ENCODE measurements around the gene LHX3. TPM values are rescaled to one million over a fixed set of nuclear protein-coding genes. Genes with fewer than 3 reads are reported as not detected.

LHX3 gene
- total RNA-seq, 2 experiments from 2014 or later = not detected

DNA sequence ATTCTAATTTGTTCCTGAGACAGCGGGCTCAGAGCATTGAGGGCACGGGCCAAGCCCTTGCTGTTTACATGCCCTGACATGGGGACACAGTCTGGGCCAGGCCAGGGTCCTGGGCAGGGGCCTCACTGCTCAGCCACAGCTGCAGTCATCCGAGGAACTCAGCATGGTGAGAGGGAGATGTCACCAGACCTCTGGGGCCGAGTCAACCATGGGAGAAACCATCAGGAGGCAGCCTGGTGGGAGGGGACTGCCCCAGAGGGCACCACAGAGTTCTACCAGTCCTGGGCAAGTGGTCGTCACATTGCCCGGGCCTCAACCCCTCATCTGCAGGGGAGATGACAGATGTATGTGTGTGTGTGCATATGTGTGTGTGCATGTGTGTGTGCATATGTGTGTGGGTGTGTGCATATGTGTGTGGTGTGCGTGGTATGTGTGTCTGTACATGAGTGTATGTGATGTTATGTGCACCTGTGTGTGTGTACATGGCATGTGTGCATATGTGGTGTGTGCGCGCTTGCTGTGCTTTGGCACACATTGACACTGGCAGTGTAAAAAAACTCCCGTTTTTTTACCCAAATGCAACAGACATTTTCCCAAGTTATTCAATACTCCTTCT, 43.8 kb downstream of the LHX3 start:
- ChIA-PET CTCF (no interaction called here), POLR2A (no interaction called here)
- Mint-ChIP-seq H3K27me3 (peaks cover 2% of the 10 kb centered on the region), H3K27ac (no peak overlapping the region), H3K9me3 (peaks cover 2% of the 10 kb centered on the region), H3K4me3 (no peak overlapping the region), H3K4me1 (no peaks in the 10 kb centered on the region), H3K36me3 (ENCODE audit: low read depth) (no peaks in the 10 kb centered on the region)
- no peak for DNase-seq

DNA sequence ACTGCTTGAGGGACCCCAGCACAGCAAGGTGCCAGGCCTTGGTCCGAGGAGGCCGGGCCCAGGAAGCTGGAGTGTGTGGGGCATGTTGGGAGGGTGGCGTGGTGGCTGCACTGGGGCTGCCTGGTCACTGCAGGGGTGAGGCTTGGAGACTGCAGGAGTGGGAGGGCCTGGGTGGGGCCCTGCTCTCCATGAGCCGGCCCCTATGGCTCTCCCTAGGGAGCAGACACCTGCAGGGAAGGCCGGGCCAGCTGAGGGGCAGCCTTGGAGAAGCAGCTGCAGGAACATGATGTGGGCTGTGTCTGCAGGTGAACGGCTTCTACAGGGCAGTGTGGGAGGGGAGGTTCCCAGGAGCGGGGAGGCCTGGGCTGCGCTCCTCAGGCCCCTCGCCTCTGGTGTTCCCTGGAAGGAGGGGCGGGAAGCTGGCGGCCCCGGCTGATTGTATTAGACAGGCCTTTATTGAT, 44.5 kb downstream of the LHX3 start:
- Mint-ChIP-seq H3K27ac (no peak overlapping the region), H3K27me3 (peaks cover 2% of the 10 kb centered on the region), H3K9me3 (peaks cover 2% of the 10 kb centered on the region), H3K4me1 (no peaks in the 10 kb centered on the region), H3K4me3 (no peak overlapping the region), H3K36me3 (ENCODE audit: low read depth) (no peaks in the 10 kb centered on the region)
- ChIA-PET CTCF (interaction anchor here (0.8 kb wide), 1 partner anchor 123 kb away, joined by 3 read pairs; no protein-coding TSS in a partner anchor), POLR2A (no interaction called here)
- no peak for DNase-seq

DNA sequence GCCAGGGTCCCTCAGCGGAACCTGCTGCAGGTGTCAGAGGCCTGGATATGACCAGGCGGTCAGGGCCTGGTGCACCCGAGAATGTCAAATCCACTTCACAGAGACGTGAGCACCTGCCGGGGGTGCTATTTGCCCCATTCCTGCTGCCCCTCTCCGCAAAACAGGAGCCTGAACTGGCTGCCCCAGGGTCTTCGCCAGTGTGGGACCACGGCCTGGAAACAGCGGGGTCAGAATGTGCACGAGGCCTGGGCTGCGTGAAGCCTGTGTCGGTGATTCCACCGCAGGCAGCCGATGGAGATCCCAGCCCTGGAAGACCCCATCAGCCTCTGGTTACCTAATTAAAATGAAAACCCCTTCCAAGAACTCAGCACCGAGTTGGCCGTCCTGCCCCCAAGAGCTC, 45.1 kb downstream of the LHX3 start:
- no peaks in the 10 kb centered on the region for H3K4me1 Mint-ChIP-seq
- peaks cover 2% of the 10 kb centered on the region for H3K27me3 Mint-ChIP-seq
- no peaks in the 10 kb centered on the region for H3K36me3 Mint-ChIP-seq (ENCODE audit: low read depth)
- ChIA-PET POLR2A (no interaction called here), CTCF (interaction anchor here (0.8 kb wide), 1 partner anchor 124 kb away, joined by 3 read pairs; no protein-coding TSS in a partner anchor)
- H3K4me3 Mint-ChIP-seq = no peak overlapping the region
- no peak overlapping the region for H3K27ac Mint-ChIP-seq
- H3K9me3 Mint-ChIP-seq = peaks cover 2% of the 10 kb centered on the region
- no peak for DNase-seq

DNA sequence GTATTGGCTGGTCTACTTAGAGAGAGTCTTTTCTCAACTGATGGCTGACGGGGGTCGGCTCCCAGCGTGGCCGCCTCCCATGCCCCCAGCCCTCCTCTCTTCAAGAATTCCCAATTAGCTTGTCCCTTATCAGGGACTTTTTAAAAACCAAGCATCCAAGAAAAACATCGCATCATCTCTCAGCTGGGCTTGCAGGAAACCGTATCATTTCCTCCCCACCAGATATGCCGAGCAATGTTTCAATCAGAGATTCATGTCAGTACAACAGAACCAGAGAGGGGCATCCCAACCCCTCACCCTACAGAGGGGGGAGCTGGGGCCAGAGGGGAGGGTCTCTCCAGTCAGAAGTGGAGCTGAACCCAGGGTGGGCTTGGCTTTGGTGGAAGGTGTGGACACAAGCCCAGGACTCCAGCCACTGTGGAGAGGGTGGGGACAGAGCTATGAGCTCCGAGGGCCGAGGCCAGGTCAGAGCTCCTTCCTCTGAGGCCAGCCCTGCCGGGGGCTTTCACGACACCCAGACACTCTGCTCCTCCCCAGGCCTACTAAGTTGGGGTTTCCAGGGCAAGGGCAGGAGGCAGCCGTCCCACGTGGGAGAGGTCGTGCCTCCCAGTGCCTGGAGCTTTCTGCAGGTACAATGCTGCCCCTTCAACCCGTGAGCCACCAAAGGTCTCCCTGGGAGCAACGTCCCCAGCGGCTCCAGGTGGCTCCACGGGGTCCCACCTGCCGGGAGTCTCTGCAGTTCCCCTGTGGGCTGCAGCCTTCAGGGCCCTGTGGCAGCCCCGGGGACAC, 47.3 kb downstream of the LHX3 start:
- Mint-ChIP-seq H3K4me1 (no peaks in the 10 kb centered on the region), H3K27ac (no peak overlapping the region), H3K36me3 (ENCODE audit: low read depth) (no peaks in the 10 kb centered on the region), H3K9me3 (no peaks in the 10 kb centered on the region), H3K27me3 (no peaks in the 10 kb centered on the region), H3K4me3 (no peak overlapping the region)
- CTCF ChIA-PET = no interaction called here
- POLR2A ChIA-PET = no interaction called here
- no peak for DNase-seq

DNA sequence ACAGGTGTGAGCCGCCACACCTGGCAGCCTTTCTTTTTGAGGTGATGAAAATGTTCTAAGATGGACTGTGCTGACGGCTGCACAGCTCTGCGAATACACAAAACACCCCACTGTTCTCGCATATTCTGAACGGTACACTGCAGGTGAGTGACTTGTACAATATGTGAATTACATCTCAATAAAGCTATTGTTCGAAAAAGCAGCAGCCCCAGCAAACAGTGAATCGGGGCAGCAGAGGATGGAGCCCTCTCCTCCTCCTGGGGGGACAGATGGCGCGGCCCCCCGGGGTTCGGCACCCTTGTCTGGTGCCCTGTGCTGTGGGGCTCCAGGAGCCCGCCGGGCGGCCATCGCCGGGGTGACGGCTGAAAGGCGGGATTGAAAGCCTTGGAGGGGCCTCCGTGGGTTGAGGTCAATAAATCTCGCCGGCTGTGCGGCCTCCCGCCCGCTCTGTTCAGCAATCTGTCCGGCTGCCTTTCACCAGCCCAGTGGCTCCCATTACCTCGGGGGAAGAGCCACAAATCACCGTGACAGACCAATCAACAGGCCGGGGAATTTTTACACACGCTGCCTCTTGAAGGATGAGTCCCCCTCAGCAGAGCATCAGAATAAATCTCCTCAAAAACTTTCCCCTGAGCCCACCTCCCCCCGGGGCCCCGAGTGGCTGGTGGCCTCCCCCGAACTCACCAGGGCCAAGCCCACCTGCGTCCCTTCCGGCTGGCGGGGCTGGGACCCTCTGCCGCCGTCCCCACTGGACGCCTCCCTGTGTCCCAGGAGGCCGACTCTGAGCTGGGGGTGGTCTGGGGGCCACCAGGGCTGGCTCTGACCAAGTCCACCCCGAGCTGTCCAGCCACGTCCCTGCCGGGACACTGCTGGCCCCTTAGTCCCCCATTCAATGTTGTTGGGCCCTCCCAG, 48.5 kb downstream of the LHX3 start:
- no peaks in the 10 kb centered on the region for H3K4me1 Mint-ChIP-seq
- ChIA-PET CTCF (no interaction called here), POLR2A (no interaction called here)
- H3K36me3 Mint-ChIP-seq (ENCODE audit: low read depth) = no peaks in the 10 kb centered on the region
- no peak for DNase-seq
- H3K27ac Mint-ChIP-seq = no peak overlapping the region
- no peak overlapping the region for H3K4me3 Mint-ChIP-seq
- H3K9me3 Mint-ChIP-seq = no peaks in the 10 kb centered on the region
- H3K27me3 Mint-ChIP-seq = no peaks in the 10 kb centered on the region

DNA sequence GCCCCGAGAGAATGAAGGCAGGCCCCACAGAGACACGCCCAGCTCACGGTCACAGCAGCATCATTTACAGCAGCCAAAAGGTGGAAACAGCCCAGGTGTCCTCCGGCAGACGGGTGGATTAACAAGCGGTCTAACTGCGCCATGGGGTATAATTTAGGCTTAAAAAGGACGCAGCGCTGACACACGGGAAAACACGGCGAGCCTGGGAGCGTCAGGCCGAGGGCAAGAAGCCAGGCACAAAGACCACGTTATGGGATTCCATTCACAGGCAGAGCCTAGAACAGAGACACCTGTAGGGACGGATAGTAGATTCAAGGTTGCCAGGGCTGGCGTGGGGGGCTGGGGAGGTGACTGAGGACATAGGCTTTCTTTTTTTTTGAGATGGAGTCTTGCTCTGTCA, 49.4 kb downstream of the LHX3 start:
- H3K27me3 Mint-ChIP-seq = no peaks in the 10 kb centered on the region
- H3K36me3 Mint-ChIP-seq (ENCODE audit: low read depth) = no peaks in the 10 kb centered on the region
- no peak overlapping the region for H3K4me3 Mint-ChIP-seq
- H3K4me1 Mint-ChIP-seq = no peaks in the 10 kb centered on the region
- DNase-seq = no peak
- H3K9me3 Mint-ChIP-seq = no peaks in the 10 kb centered on the region
- peak overlapping the region; percentile 36 for H3K27ac Mint-ChIP-seq
- ChIA-PET CTCF (no interaction called here), POLR2A (no interaction called here)

DNA sequence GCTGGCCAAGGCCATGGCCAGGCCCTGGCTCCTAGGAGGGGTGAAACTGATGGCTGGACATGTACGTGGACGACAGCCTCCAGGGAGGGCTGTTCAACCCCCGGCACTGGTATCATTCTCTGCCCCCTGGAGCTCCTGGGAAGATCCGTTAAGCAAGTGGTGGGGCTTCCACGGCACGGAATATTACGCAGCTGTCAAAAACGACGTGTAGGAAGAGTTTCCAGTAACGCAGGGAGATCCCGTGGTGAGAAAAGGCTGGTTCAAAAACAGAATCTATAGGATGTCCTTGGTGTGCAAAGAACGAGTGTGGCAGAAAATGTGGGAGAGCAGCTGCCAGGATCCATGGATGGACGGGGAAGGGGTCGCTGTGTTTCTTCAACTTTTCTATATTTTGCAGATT, 50.0 kb downstream of the LHX3 start:
- Mint-ChIP-seq H3K4me1 (no peaks in the 10 kb centered on the region), H3K36me3 (ENCODE audit: low read depth) (no peaks in the 10 kb centered on the region), H3K9me3 (no peaks in the 10 kb centered on the region), H3K27ac (no peak overlapping the region), H3K4me3 (no peak overlapping the region), H3K27me3 (no peaks in the 10 kb centered on the region)
- DNase-seq = no peak
- CTCF ChIA-PET = no interaction called here
- POLR2A ChIA-PET = no interaction called here

DNA sequence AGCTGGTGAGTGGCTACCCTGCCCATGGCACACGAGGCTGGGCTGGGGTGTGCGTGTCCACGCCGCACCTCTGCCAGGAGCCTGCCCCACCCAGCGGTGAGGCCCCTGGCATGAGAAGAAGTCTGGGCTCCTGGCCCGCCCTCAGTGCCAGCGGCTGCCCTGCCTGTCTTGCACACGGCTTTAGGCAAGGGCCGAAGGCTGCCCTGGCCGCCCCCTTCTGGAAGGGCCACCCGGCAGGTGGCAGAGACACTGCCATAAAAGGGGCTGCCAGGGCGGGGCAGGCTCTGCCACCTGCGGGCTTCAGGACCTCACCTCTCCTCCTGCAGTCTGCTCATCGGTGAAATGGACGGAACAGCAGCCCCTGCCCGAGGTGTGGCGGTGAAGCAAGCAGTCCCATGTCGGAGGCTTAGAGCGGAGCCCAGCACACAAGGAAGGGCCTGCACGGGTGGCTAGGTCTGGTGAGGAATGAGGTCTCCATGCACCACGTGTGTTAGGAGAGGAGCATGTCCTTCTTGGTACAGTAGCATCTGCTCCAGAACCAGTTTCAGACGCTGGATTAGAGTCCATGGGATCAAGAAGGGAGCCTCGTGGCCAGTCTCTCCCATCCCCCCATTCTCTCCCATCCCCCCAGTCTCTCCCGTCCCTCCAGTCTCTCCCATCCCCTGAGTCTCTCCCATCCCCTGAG, 51.4 kb downstream of the LHX3 start:
- Mint-ChIP-seq H3K36me3 (ENCODE audit: low read depth) (no peaks in the 10 kb centered on the region), H3K4me3 (no peak overlapping the region), H3K27ac (no peak overlapping the region), H3K4me1 (no peaks in the 10 kb centered on the region), H3K27me3 (no peaks in the 10 kb centered on the region), H3K9me3 (no peaks in the 10 kb centered on the region)
- ChIA-PET POLR2A (no interaction called here), CTCF (no interaction called here)
- DNase-seq = no peak

DNA sequence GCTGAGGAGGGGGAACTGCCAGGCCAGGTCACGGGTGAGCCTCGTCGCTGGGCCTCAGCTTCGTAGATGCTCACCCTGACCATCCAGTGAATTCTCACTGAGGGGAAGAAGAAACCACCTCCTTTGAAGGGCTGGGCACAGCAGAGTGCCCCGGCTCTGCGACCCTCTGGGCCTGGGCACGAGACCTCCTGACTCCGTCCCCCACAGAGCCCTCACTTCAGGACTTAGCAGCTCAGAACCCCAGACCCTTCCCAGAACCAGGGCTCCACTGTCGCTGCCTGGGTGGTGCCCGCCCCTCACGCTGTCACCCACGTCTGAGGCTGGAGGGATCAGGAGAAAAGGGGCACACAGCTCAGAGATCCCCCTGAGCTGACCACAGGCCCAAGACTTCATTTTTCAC, 52.0 kb downstream of the LHX3 start:
- CTCF ChIA-PET = no interaction called here
- H3K27me3 Mint-ChIP-seq = no peaks in the 10 kb centered on the region
- H3K27ac Mint-ChIP-seq = no peak overlapping the region
- POLR2A ChIA-PET = no interaction called here
- no peak for DNase-seq
- no peak overlapping the region for H3K4me3 Mint-ChIP-seq
- no peaks in the 10 kb centered on the region for H3K36me3 Mint-ChIP-seq (ENCODE audit: low read depth)
- no peaks in the 10 kb centered on the region for H3K9me3 Mint-ChIP-seq
- no peaks in the 10 kb centered on the region for H3K4me1 Mint-ChIP-seq

DNA sequence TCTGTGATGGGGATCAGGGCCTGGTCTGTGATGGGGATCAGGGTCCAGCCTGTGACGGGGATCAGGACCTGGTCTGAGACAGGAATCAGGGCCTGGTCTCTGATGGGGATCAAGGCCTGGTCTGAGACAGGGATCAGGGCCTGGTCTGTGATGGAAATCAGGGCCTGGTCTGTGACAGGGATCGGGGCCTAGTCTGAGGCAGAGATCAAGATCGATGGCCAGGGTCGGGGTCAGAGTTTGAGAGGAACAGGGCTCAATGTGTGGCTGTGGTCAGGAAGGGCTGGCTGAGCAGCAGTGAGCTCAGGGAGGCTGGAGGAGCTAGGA, 52.4 kb downstream of the LHX3 start:
- DNase-seq = no peak
- Mint-ChIP-seq H3K27me3 (no peaks in the 10 kb centered on the region), H3K9me3 (no peaks in the 10 kb centered on the region), H3K27ac (no peak overlapping the region), H3K4me3 (no peak overlapping the region), H3K36me3 (ENCODE audit: low read depth) (no peaks in the 10 kb centered on the region), H3K4me1 (no peaks in the 10 kb centered on the region)
- POLR2A ChIA-PET = no interaction called here
- CTCF ChIA-PET = no interaction called here

DNA sequence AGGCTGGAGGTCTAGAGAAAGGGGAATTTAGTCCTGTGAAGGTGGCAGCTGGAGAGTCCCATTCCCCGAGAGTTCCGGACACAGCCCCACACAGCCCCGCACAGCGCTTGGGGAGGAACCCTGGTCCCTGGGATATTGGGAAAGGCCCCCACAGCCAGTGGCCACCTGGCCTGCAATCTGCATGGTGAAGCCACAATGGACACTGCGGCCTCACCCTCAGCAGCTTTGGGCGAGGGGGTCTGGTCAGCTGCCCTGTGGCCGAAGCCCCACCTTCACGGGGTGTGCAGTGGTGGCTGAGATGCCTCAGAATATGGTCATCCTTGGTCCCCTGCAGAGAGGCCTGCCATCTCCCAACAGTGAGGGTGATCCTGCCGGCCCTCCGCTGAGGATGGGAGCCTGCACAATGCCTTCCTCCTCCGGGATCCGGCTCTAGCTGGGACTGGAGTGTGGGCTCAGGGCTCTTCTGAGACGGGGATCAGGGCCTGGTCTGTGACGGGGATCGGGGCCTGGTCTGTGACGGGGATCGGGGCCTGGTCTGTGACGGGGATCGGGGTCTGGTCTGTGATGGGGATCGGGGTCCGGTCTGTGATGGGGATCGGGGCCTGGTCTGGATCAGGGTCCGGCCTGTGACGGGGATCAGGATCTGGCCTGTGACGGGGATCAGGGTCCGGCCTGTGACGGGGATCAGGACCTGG, 52.9 kb downstream of the LHX3 start:
- no peak for DNase-seq
- Mint-ChIP-seq H3K36me3 (ENCODE audit: low read depth) (no peaks in the 10 kb centered on the region), H3K9me3 (no peaks in the 10 kb centered on the region), H3K27me3 (no peaks in the 10 kb centered on the region), H3K4me3 (no peak overlapping the region), H3K27ac (no peak overlapping the region), H3K4me1 (no peaks in the 10 kb centered on the region)
- ChIA-PET CTCF (no interaction called here), POLR2A (no interaction called here)

DNA sequence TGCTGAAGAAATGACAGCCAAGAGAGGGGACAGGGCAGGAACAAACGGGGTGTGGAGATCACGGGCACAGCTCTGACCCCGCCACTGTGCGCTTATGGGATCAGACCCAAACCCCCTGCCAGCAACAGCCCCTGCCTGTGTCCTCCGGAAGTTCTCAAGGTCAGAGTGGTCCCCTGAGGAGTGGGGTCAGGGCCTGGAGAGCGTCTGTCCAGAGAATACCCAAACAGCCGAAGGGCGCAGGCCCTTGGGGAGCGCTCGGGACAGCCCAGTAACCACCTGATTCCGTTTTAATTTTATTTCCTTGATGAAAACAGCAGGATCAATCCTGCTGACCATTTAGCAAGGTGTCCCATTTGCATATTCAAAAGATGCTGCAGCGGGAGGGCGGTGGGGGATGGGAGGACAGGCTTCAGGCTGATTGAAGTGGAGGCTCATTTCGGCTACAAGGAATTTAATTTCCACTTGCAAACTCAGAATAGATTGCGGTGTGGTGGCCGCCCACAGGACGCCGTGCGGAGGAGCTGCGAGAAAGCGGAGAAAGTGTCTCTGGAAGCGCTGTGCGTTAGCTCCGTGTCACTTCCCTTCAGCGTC, 53.6 kb downstream of the LHX3 start:
- H3K4me1 Mint-ChIP-seq = no peaks in the 10 kb centered on the region
- H3K36me3 Mint-ChIP-seq (ENCODE audit: low read depth) = no peaks in the 10 kb centered on the region
- no peak overlapping the region for H3K4me3 Mint-ChIP-seq
- ChIA-PET POLR2A (no interaction called here), CTCF (no interaction called here)
- DNase-seq = no peak
- no peaks in the 10 kb centered on the region for H3K9me3 Mint-ChIP-seq
- H3K27me3 Mint-ChIP-seq = no peaks in the 10 kb centered on the region
- H3K27ac Mint-ChIP-seq = no peak overlapping the region

Data from activated CD4-positive, alpha-beta T cell treated with anti-CD3 and anti-CD28 coated beads, Interleukin-2, amount 10 ng/mL, durations not matched to agents 7 days and 5 days (primary cell).